Panc1 (cell line): ENCODE data around the gene PDE11A. TPM values are rescaled to one million over a fixed set of nuclear protein-coding genes. Genes with fewer than 3 reads are reported as not detected.

Source experiments
- ATAC-seq: fragments of 200-7000 bp; cut with Tn5 transposase; 2 replicates; pipeline ENCODE4 v1.9.1; 2020; ENCODE audit warnings: mild to moderate bottlenecking, moderate library complexity
- BruUV-seq: library from RNA; stranded (reverse); fragments of 400-500 nt; replicated peaks from 2 replicates; lab custom pipeline; 2021; lab: Mats Ljungman, UMichigan
- CTCF ChIA-PET: fragments of 300-600 bp; sonication (Branson Sonifier 250); formaldehyde crosslinking; loops from one replicate; lab custom pipeline; 2022; ENCODE audit warnings: antibody characterized with exemption; lab: Charles Lee
- POLR2A ChIA-PET: fragments of 300-600 bp; sonication (Branson Sonifier 250); formaldehyde crosslinking; loops from one replicate; lab custom pipeline; 2022; ENCODE audit warnings: antibody characterized with exemption; lab: Charles Lee
- DNase-seq: peaks from one replicate; pipeline ENCODE4 v3.0.0-alpha.2; 2010; ENCODE audit warnings: low read depth, low spot score
- H3K27ac ChIP-seq: 2 replicates; pipeline ENCODE4 v1.5.1; 2011; ENCODE audit warnings: mild to moderate bottlenecking, low read length, inconsistent platforms
- H3K27me3 ChIP-seq: fragments of 200-500 bp; sonication (Bioruptor generic); 2 replicates; pipeline ENCODE4 v1.6.0; 2014; ENCODE audit warnings: low read length, inconsistent platforms; ENCODE audit not compliant: control insufficient read depth, insufficient read depth
- H3K36me3 ChIP-seq: fragments of 200-500 bp; sonication (Bioruptor generic); 2 replicates; pipeline ENCODE4 v1.5.1; 2014; ENCODE audit warnings: inconsistent platforms, mild to moderate bottlenecking, low read length, moderate library complexity; ENCODE audit not compliant: control insufficient read depth, insufficient read depth
- H3K4me1 ChIP-seq: 2 replicates; pipeline ENCODE4 v1.5.1; 2011; ENCODE audit warnings: inconsistent platforms, mild to moderate bottlenecking, low read length, moderate library complexity; ENCODE audit not compliant: control insufficient read depth, insufficient read depth
- H3K4me3 ChIP-seq, 2 experiments: 2 replicates each; pipeline ENCODE4 v1.5.1; 2011 to 2012; ENCODE audit warnings: low read depth in 2 of 2, low read length in 2 of 2, mild to moderate bottlenecking in 2 of 2, inconsistent platforms in 1 of 2, moderate library complexity in 1 of 2
- H3K9me3 ChIP-seq: fragments of 200-500 bp; sonication (Bioruptor generic); 2 replicates; pipeline ENCODE4 v1.5.1; 2014; ENCODE audit warnings: low read depth, mild to moderate bottlenecking, inconsistent platforms, low read length, moderate library complexity; ENCODE audit not compliant: control insufficient read depth, insufficient read depth
- POLR2AphosphoS5 ChIP-seq: IDR thresholded peaks from 2 replicates; pipeline ENCODE4 v1.6.1; 2012; ENCODE audit warnings: mild to moderate bottlenecking, low read depth, low read length, moderate library complexity
- SIN3A ChIP-seq: IDR thresholded peaks from 2 replicates; pipeline ENCODE4 v1.6.1; 2012; ENCODE audit warnings: low read depth, mild to moderate bottlenecking, low read length, moderate library complexity, borderline replicate concordance; ENCODE audit not compliant: insufficient read depth
- TCF7L2 ChIP-seq: IDR thresholded peaks from 2 replicates; pipeline ENCODE4 v1.6.1; 2011; ENCODE audit warnings: mild to moderate bottlenecking, low read depth, low read length, inconsistent platforms
- in situ Hi-C: cut with HindIII; loops from 2 replicates; pipeline ENCODE4 v1.10.0; 2016; ENCODE audit warnings: low sequenced_read_pairs, low pct_unique_long_range_greater_than_20kb
- intact Hi-C: fragments of 100-400 bp; cut with micrococcal nuclease; formaldehyde crosslinking; loops from one replicate; pipeline ENCODE4 v1.10.0; 2022; ENCODE audit not compliant: unreplicated experiment
- total RNA-seq: library from RNA; stranded (reverse); gene quantifications from one replicate; pipeline ENCODE4 v1.2.1, GENCODE V29; 2021; ENCODE audit not compliant: unreplicated experiment
- TF ChIP-seq, protein P1 (sequence below), 2 experiments: IDR thresholded peaks; 2 replicates each; pipeline ENCODE4 v1.6.1; 2011 to 2012; ENCODE audit warnings: low read depth in 2 of 2, control low read depth in 1 of 2, low read length in 1 of 2, mild to moderate bottlenecking in 1 of 2, moderate library complexity in 1 of 2; ENCODE audit not compliant: insufficient read depth in 1 of 2
- TF ChIP-seq, protein P2 (sequence below): fragments of 450-650 bp; IDR thresholded peaks from 2 replicates; pipeline ENCODE4 v1.5.1; 2017; ENCODE audit warnings: mild to moderate bottlenecking

PDE11A gene
- total RNA-seq, 1 experiment from 2014 or later, result not detected

GRCh38 chr2:177972123-177972522 lies 100.5 kb downstream of the PDE11A start:
- Histone ChIP-seq H3K4me3 (no peak overlapping the region), H3K27me3 (no peaks in the 10 kb centered on the region), H3K36me3 (no peaks in the 10 kb centered on the region), H3K4me1 (no peaks in the 10 kb centered on the region), H3K27ac (no peak overlapping the region), H3K9me3 (no peaks in the 10 kb centered on the region)
- in situ Hi-C loops, result no loop called here
- no peak for DNase-seq
- intact Hi-C loops, result no loop called here
- no TSS peak for BruUV-seq
- CTCF ChIA-PET, result no interaction called here
- TF ChIP-seq TCF7L2, result no peak
- TF ChIP-seq, protein P1, sequence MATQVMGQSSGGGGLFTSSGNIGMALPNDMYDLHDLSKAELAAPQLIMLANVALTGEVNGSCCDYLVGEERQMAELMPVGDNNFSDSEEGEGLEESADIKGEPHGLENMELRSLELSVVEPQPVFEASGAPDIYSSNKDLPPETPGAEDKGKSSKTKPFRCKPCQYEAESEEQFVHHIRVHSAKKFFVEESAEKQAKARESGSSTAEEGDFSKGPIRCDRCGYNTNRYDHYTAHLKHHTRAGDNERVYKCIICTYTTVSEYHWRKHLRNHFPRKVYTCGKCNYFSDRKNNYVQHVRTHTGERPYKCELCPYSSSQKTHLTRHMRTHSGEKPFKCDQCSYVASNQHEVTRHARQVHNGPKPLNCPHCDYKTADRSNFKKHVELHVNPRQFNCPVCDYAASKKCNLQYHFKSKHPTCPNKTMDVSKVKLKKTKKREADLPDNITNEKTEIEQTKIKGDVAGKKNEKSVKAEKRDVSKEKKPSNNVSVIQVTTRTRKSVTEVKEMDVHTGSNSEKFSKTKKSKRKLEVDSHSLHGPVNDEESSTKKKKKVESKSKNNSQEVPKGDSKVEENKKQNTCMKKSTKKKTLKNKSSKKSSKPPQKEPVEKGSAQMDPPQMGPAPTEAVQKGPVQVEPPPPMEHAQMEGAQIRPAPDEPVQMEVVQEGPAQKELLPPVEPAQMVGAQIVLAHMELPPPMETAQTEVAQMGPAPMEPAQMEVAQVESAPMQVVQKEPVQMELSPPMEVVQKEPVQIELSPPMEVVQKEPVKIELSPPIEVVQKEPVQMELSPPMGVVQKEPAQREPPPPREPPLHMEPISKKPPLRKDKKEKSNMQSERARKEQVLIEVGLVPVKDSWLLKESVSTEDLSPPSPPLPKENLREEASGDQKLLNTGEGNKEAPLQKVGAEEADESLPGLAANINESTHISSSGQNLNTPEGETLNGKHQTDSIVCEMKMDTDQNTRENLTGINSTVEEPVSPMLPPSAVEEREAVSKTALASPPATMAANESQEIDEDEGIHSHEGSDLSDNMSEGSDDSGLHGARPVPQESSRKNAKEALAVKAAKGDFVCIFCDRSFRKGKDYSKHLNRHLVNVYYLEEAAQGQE (IDR thresholded peaks at IDR 0.05; ENCODE audit: insufficient read depth in 1 of 2, low read depth in 2 of 2, low read length in 1 of 2), result no peak
- TF ChIP-seq, protein P2, sequence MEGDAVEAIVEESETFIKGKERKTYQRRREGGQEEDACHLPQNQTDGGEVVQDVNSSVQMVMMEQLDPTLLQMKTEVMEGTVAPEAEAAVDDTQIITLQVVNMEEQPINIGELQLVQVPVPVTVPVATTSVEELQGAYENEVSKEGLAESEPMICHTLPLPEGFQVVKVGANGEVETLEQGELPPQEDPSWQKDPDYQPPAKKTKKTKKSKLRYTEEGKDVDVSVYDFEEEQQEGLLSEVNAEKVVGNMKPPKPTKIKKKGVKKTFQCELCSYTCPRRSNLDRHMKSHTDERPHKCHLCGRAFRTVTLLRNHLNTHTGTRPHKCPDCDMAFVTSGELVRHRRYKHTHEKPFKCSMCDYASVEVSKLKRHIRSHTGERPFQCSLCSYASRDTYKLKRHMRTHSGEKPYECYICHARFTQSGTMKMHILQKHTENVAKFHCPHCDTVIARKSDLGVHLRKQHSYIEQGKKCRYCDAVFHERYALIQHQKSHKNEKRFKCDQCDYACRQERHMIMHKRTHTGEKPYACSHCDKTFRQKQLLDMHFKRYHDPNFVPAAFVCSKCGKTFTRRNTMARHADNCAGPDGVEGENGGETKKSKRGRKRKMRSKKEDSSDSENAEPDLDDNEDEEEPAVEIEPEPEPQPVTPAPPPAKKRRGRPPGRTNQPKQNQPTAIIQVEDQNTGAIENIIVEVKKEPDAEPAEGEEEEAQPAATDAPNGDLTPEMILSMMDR, result no peak
- TF ChIP-seq SIN3A, result no peak
- no peak for TF ChIP-seq POLR2AphosphoS5
- no peak for ATAC-seq
- POLR2A ChIA-PET, result no interaction called here

- DNase-seq (no peak), ATAC-seq (no peak)
- intact Hi-C loops, result no loop called here
- no peaks in the 10 kb centered on the region for H3K9me3 ChIP-seq
- ChIA-PET CTCF (no interaction called here), POLR2A (no interaction called here)
- no peaks in the 10 kb centered on the region for H3K36me3 ChIP-seq
- no peaks in the 10 kb centered on the region for H3K4me1 ChIP-seq
- TF ChIP-seq, protein P2, result no peak
- no peak for TF ChIP-seq POLR2AphosphoS5
- TF ChIP-seq, protein P1 (IDR thresholded peaks at IDR 0.05; ENCODE audit: insufficient read depth in 1 of 2, low read depth in 2 of 2, low read length in 1 of 2), result no peak
- no peak for TF ChIP-seq TCF7L2
- TF ChIP-seq SIN3A, result no peak
- H3K4me3 ChIP-seq, result no peak overlapping the region
- H3K27ac ChIP-seq, result no peak overlapping the region
- BruUV-seq, result no TSS peak
- H3K27me3 ChIP-seq, result no peaks in the 10 kb centered on the region
- in situ Hi-C loops, result no loop called here
Measured at GRCh38 chr2:177970670-177971454, 101.7 kb downstream of the PDE11A start.
